Ishikawa (cell line): ENCODE measurements around the gene ZNF800.

Source experiments
- CEBPB ChIP-seq: IDR thresholded peaks from 2 replicates; pipeline ENCODE4 v1.6.1; 2012
- RAD21 ChIP-seq: IDR thresholded peaks from 2 replicates; pipeline ENCODE4 v1.6.1; 2012; ENCODE audit warnings: low read depth
- TCF12 ChIP-seq: IDR thresholded peaks from 2 replicates; pipeline ENCODE4 v1.6.1; 2012; ENCODE audit warnings: low read depth
- TEAD4 ChIP-seq: IDR thresholded peaks from 2 replicates; pipeline ENCODE4 v1.6.1; 2012
- TF ChIP-seq, protein P1 (sequence below): IDR thresholded peaks from 2 replicates; pipeline ENCODE4 v1.6.1; 2012; ENCODE audit warnings: low read depth, mild to moderate bottlenecking
- TF ChIP-seq, protein P2 (sequence below): IDR thresholded peaks from 2 replicates; pipeline ENCODE4 v1.6.1; 2012

- TF ChIP-seq, protein P1, sequence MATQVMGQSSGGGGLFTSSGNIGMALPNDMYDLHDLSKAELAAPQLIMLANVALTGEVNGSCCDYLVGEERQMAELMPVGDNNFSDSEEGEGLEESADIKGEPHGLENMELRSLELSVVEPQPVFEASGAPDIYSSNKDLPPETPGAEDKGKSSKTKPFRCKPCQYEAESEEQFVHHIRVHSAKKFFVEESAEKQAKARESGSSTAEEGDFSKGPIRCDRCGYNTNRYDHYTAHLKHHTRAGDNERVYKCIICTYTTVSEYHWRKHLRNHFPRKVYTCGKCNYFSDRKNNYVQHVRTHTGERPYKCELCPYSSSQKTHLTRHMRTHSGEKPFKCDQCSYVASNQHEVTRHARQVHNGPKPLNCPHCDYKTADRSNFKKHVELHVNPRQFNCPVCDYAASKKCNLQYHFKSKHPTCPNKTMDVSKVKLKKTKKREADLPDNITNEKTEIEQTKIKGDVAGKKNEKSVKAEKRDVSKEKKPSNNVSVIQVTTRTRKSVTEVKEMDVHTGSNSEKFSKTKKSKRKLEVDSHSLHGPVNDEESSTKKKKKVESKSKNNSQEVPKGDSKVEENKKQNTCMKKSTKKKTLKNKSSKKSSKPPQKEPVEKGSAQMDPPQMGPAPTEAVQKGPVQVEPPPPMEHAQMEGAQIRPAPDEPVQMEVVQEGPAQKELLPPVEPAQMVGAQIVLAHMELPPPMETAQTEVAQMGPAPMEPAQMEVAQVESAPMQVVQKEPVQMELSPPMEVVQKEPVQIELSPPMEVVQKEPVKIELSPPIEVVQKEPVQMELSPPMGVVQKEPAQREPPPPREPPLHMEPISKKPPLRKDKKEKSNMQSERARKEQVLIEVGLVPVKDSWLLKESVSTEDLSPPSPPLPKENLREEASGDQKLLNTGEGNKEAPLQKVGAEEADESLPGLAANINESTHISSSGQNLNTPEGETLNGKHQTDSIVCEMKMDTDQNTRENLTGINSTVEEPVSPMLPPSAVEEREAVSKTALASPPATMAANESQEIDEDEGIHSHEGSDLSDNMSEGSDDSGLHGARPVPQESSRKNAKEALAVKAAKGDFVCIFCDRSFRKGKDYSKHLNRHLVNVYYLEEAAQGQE = no peak
- TF ChIP-seq TCF12 (no peak), CEBPB (no peak), RAD21 (no peak), TEAD4 (no peak)
- TF ChIP-seq, protein P2, sequence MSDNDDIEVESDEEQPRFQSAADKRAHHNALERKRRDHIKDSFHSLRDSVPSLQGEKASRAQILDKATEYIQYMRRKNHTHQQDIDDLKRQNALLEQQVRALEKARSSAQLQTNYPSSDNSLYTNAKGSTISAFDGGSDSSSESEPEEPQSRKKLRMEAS = no peak
Observed at GRCh38 chr7:127330070-127330469, 62.4 kb downstream of the ZNF800 start.
